SK-N-SH (cell line): ENCODE measurements around the gene RPL13. TPM values are rescaled to one million over a fixed set of nuclear protein-coding genes. Genes with fewer than 3 reads are reported as not detected.

Experiments used
- CTCF ChIA-PET: fragments of 300-600, 350-600 bp; formaldehyde crosslinking; extraction: SDS; loops from one replicate; lab custom pipeline; 2021; lab: Yijun Ruan, JAX
- POLR2A ChIA-PET: fragments of 350-600 bp; sonication (Branson Sonifier 250); formaldehyde crosslinking; extraction: SDS; loops from one replicate; lab custom pipeline; 2020; ENCODE audit warnings: antibody characterized with exemption, inconsistent platforms; lab: Yijun Ruan, JAX
- DNase-seq: peaks from one replicate; pipeline ENCODE4 v3.0.0; 2012
- H2AFZ ChIP-seq: fragments of 200-600 bp; sonication (generic); 2 replicates; pipeline ENCODE4 v1.8.1; 2016; ENCODE audit warnings: antibody characterized with exemption, mild to moderate bottlenecking, low read depth
- H3F3A ChIP-seq: fragments of 200-600 bp; sonication (generic); replicated peaks from 2 replicates; pipeline ENCODE3; 2016; ENCODE audit warnings: antibody characterized with exemption, mild to moderate bottlenecking; ENCODE audit not compliant: insufficient read depth
- H3K27ac ChIP-seq, 2 experiments: fragments of 200-500 bp in 1 of 2; fragments of 200-600 bp in 1 of 2; sonication (Bioruptor generic) in 1 of 2; sonication (generic), shearing (Covaris generic) in 1 of 2; 2 replicates each; pipeline versions ENCODE4 v1.5.1 to v1.6.1; 2014 to 2016; ENCODE audit warnings: low read depth in 2 of 2, inconsistent platforms in 1 of 2, low read length in 1 of 2, mild to moderate bottlenecking in 1 of 2, mixed read lengths in 1 of 2
- H3K27me3 ChIP-seq: fragments of 200-600 bp; sonication (generic), shearing (Covaris generic); 2 replicates; pipeline ENCODE4 v1.6.1; 2016; ENCODE audit warnings: mixed run types; ENCODE audit not compliant: insufficient read depth
- H3K36me3 ChIP-seq, 2 experiments: fragments of 200-500 bp in 1 of 2; fragments of 200-600 bp in 1 of 2; sonication (Bioruptor generic) in 1 of 2; sonication (generic) in 1 of 2; replicated peaks in 1 of 2; 2 replicates each; pipeline versions ENCODE3 to v1.5.1; 2014 to 2016; ENCODE audit warnings: low read length in 1 of 2, mild to moderate bottlenecking in 1 of 2; ENCODE audit not compliant: insufficient read depth in 2 of 2, control insufficient read depth in 1 of 2
- H3K4me1 ChIP-seq, 2 experiments: fragments of 200-500 bp in 1 of 2; fragments of 200-600 bp in 1 of 2; sonication (Bioruptor generic) in 1 of 2; sonication (generic), shearing (Covaris generic) in 1 of 2; 2 replicates each; pipeline versions ENCODE4 v1.5.1 to v1.6.1; 2014 to 2016; ENCODE audit warnings: low read depth in 1 of 2, low read length in 1 of 2, mixed run types in 1 of 2; ENCODE audit not compliant: insufficient read depth in 2 of 2, control insufficient read depth in 1 of 2
- H3K4me2 ChIP-seq: fragments of 200-600 bp; sonication (generic), shearing (Covaris generic); 2 replicates; pipeline ENCODE4 v1.6.1; 2017; ENCODE audit warnings: mixed run types
- H3K4me3 ChIP-seq, 2 experiments: fragments of 200-500 bp in 1 of 2; fragments of 200-600 bp in 1 of 2; sonication (Bioruptor generic) in 1 of 2; sonication (generic), shearing (Covaris generic) in 1 of 2; 2 replicates each; pipeline versions ENCODE4 v1.5.1 to v1.8.1; 2014 to 2016; ENCODE audit warnings: low read depth in 2 of 2, inconsistent platforms in 1 of 2, low read length in 1 of 2, mild to moderate bottlenecking in 1 of 2, mixed read lengths in 1 of 2, moderate library complexity in 1 of 2
- H3K79me2 ChIP-seq: fragments of 200-600 bp; sonication (generic); 2 replicates; pipeline ENCODE4 v1.8.1; 2017; ENCODE audit warnings: mild to moderate bottlenecking; ENCODE audit not compliant: insufficient read depth
- H3K9ac ChIP-seq: fragments of 200-600 bp; sonication (generic); 2 replicates; pipeline ENCODE4 v1.6.1; 2017; ENCODE audit warnings: mixed run types
- H3K9me2 ChIP-seq: fragments of 200-600 bp; sonication (generic); 2 replicates; pipeline ENCODE4 v1.6.1; 2017; ENCODE audit warnings: mixed run types
- H3K9me3 ChIP-seq: fragments of 200-600 bp; sonication (generic); 2 replicates; pipeline ENCODE4 v1.6.1; 2017; ENCODE audit warnings: mixed run types, mild to moderate bottlenecking, moderate library complexity
- H4K20me1 ChIP-seq: fragments of 200-600 bp; sonication (generic); 2 replicates; pipeline ENCODE4 v1.6.1; 2017; ENCODE audit warnings: mild to moderate bottlenecking, mixed run types; ENCODE audit not compliant: insufficient read depth
- EP300 ChIP-seq, 2 experiments: IDR thresholded peaks; 2 replicates each; pipeline versions ENCODE4 v1.4.0 to v1.6.1; 2012; ENCODE audit warnings: borderline replicate concordance in 1 of 2, low read depth in 1 of 2, low read length in 1 of 2
- FOXJ3 ChIP-seq: sonication (generic); formaldehyde crosslinking; IDR thresholded peaks from 2 replicates; pipeline ENCODE4 v1.5.1; 2020; ENCODE audit warnings: mild to moderate bottlenecking, missing genetic modification reagents
- GABPA ChIP-seq: IDR thresholded peaks from 2 replicates; pipeline ENCODE4 v1.4.0; 2012; ENCODE audit warnings: low read depth, mild to moderate bottlenecking
- NFIC ChIP-seq: IDR thresholded peaks from 2 replicates; pipeline ENCODE4 v1.4.0; 2012; ENCODE audit warnings: borderline replicate concordance
- RCOR1 ChIP-seq: fragments of 150-350 bp; IDR thresholded peaks from 2 replicates; pipeline ENCODE4 v1.6.1; 2017; ENCODE audit warnings: antibody characterized with exemption, low read length
- RXRA ChIP-seq: IDR thresholded peaks from 2 replicates; pipeline ENCODE4 v1.4.0; 2012; ENCODE audit warnings: low read depth, mild to moderate bottlenecking, borderline replicate concordance
- SIN3A ChIP-seq: IDR thresholded peaks from 2 replicates; pipeline ENCODE4 v1.6.1; 2012; ENCODE audit warnings: low read depth, mild to moderate bottlenecking, low read length, moderate library complexity, borderline replicate concordance
- TCF12 ChIP-seq: IDR thresholded peaks from 2 replicates; pipeline ENCODE4 v1.4.0; 2012
- YY1 ChIP-seq: IDR thresholded peaks from 2 replicates; pipeline ENCODE4 v1.4.0; 2012; ENCODE audit warnings: low read depth, mild to moderate bottlenecking
- WGBS: methylation state at CpG from one replicate; pipeline ENCODE4 v1.1.6; 2017; ENCODE audit warnings: low lambda C conversion rate; 5-methylcytosine and 5-hydroxymethylcytosine counted together
- polyA plus RNA-seq, 3 experiments: library from polyadenylated mRNA; depleted of rRNA; stranded (reverse); fragments of >200 nt; gene quantifications; 2 replicates each; pipeline ENCODE4 v1.2.3, GENCODE V29; 2012
- TF ChIP-seq, protein P1 (sequence below): IDR thresholded peaks from 2 replicates; pipeline ENCODE4 v1.4.0; 2012; ENCODE audit warnings: low read depth, borderline replicate concordance
- TF ChIP-seq, protein P2 (sequence below): fragments of 200-600 bp; sonication (generic); IDR thresholded peaks from 2 replicates; pipeline ENCODE4 v1.6.1; 2017; ENCODE audit warnings: antibody characterized with exemption, mild to moderate bottlenecking, moderate library complexity
- TF ChIP-seq, protein P3 (sequence below): fragments of 150-350 bp; IDR thresholded peaks from 2 replicates; pipeline ENCODE4 v1.6.1; 2016; ENCODE audit warnings: mild to moderate bottlenecking, low read depth, low read length
- TF ChIP-seq, protein P4 (sequence below): IDR thresholded peaks from 2 replicates; pipeline ENCODE4 v1.6.1; 2012; ENCODE audit warnings: mild to moderate bottlenecking, low read depth, low read length, moderate library complexity
- TF ChIP-seq, protein P5 (sequence below): fragments of 150-350 bp; IDR thresholded peaks from 2 replicates; pipeline ENCODE4 v1.6.1; 2017; ENCODE audit warnings: antibody characterized with exemption, low read length, low read depth, borderline replicate concordance
- TF ChIP-seq, protein P6 (sequence below): IDR thresholded peaks from 2 replicates; pipeline ENCODE4 v1.4.0; 2012; ENCODE audit warnings: low read depth
- TF ChIP-seq, protein P7 (sequence below): IDR thresholded peaks from 2 replicates; pipeline ENCODE4; 2012
- TF ChIP-seq, protein P8 (sequence below): IDR thresholded peaks from 2 replicates; pipeline ENCODE4 v1.4.0; 2012; ENCODE audit warnings: low read depth, borderline replicate concordance

RPL13 gene
- polyA plus RNA-seq, 1 of the 3 experiments (the other 2 are of a cell fraction) = 4,635 TPM

DNA sequence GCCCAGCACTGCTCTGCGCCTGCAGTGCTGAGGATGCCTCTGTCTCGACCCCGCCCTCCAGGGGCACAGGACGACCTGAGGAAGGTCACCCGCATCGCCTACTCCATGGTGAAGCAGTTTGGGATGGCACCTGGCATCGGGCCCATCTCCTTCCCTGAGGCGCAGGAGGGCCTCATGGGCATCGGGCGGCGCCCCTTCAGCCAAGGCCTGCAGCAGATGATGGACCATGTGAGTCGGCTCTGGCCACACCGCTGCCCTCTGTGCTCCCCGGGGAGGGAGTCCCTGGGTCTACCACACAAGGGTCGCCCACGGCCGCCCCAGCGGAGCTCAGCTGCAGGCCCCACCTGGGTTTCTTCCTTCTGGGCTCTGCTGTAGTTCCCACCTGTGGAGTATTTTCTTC lies 6.7 kb upstream of the RPL13 start:
- TF ChIP-seq SIN3A = no peak
- no peak for TF ChIP-seq RCOR1
- TF ChIP-seq, protein P1, sequence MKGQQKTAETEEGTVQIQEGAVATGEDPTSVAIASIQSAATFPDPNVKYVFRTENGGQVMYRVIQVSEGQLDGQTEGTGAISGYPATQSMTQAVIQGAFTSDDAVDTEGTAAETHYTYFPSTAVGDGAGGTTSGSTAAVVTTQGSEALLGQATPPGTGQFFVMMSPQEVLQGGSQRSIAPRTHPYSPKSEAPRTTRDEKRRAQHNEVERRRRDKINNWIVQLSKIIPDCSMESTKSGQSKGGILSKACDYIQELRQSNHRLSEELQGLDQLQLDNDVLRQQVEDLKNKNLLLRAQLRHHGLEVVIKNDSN = no peak
- TF ChIP-seq NFIC = no peak
- TF ChIP-seq, protein P2, sequence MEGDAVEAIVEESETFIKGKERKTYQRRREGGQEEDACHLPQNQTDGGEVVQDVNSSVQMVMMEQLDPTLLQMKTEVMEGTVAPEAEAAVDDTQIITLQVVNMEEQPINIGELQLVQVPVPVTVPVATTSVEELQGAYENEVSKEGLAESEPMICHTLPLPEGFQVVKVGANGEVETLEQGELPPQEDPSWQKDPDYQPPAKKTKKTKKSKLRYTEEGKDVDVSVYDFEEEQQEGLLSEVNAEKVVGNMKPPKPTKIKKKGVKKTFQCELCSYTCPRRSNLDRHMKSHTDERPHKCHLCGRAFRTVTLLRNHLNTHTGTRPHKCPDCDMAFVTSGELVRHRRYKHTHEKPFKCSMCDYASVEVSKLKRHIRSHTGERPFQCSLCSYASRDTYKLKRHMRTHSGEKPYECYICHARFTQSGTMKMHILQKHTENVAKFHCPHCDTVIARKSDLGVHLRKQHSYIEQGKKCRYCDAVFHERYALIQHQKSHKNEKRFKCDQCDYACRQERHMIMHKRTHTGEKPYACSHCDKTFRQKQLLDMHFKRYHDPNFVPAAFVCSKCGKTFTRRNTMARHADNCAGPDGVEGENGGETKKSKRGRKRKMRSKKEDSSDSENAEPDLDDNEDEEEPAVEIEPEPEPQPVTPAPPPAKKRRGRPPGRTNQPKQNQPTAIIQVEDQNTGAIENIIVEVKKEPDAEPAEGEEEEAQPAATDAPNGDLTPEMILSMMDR = no peak
- no peak for TF ChIP-seq EP300 (IDR thresholded peaks at IDR 0.05; ENCODE audit: borderline replicate concordance in 1 of 2, low read depth in 1 of 2, low read length in 1 of 2)
- TF ChIP-seq, protein P3, sequence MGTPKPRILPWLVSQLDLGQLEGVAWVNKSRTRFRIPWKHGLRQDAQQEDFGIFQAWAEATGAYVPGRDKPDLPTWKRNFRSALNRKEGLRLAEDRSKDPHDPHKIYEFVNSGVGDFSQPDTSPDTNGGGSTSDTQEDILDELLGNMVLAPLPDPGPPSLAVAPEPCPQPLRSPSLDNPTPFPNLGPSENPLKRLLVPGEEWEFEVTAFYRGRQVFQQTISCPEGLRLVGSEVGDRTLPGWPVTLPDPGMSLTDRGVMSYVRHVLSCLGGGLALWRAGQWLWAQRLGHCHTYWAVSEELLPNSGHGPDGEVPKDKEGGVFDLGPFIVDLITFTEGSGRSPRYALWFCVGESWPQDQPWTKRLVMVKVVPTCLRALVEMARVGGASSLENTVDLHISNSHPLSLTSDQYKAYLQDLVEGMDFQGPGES = no peak
- TF ChIP-seq, protein P4, sequence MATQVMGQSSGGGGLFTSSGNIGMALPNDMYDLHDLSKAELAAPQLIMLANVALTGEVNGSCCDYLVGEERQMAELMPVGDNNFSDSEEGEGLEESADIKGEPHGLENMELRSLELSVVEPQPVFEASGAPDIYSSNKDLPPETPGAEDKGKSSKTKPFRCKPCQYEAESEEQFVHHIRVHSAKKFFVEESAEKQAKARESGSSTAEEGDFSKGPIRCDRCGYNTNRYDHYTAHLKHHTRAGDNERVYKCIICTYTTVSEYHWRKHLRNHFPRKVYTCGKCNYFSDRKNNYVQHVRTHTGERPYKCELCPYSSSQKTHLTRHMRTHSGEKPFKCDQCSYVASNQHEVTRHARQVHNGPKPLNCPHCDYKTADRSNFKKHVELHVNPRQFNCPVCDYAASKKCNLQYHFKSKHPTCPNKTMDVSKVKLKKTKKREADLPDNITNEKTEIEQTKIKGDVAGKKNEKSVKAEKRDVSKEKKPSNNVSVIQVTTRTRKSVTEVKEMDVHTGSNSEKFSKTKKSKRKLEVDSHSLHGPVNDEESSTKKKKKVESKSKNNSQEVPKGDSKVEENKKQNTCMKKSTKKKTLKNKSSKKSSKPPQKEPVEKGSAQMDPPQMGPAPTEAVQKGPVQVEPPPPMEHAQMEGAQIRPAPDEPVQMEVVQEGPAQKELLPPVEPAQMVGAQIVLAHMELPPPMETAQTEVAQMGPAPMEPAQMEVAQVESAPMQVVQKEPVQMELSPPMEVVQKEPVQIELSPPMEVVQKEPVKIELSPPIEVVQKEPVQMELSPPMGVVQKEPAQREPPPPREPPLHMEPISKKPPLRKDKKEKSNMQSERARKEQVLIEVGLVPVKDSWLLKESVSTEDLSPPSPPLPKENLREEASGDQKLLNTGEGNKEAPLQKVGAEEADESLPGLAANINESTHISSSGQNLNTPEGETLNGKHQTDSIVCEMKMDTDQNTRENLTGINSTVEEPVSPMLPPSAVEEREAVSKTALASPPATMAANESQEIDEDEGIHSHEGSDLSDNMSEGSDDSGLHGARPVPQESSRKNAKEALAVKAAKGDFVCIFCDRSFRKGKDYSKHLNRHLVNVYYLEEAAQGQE = no peak
- TF ChIP-seq TCF12 = no peak
- TF ChIP-seq FOXJ3 (CRISPR knock-in tag) = no peak
- TF ChIP-seq, protein P5, sequence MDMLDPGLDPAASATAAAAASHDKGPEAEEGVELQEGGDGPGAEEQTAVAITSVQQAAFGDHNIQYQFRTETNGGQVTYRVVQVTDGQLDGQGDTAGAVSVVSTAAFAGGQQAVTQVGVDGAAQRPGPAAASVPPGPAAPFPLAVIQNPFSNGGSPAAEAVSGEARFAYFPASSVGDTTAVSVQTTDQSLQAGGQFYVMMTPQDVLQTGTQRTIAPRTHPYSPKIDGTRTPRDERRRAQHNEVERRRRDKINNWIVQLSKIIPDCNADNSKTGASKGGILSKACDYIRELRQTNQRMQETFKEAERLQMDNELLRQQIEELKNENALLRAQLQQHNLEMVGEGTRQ = no peak
- TF ChIP-seq, protein P6, sequence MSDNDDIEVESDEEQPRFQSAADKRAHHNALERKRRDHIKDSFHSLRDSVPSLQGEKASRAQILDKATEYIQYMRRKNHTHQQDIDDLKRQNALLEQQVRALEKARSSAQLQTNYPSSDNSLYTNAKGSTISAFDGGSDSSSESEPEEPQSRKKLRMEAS = no peak
- TF ChIP-seq, protein P7, sequence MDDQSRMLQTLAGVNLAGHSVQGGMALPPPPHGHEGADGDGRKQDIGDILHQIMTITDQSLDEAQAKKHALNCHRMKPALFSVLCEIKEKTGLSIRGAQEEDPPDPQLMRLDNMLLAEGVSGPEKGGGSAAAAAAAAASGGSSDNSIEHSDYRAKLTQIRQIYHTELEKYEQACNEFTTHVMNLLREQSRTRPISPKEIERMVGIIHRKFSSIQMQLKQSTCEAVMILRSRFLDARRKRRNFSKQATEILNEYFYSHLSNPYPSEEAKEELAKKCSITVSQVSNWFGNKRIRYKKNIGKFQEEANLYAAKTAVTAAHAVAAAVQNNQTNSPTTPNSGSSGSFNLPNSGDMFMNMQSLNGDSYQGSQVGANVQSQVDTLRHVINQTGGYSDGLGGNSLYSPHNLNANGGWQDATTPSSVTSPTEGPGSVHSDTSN = no peak
- no peak for TF ChIP-seq GABPA
- no peak for TF ChIP-seq RXRA
- TF ChIP-seq, protein P8, sequence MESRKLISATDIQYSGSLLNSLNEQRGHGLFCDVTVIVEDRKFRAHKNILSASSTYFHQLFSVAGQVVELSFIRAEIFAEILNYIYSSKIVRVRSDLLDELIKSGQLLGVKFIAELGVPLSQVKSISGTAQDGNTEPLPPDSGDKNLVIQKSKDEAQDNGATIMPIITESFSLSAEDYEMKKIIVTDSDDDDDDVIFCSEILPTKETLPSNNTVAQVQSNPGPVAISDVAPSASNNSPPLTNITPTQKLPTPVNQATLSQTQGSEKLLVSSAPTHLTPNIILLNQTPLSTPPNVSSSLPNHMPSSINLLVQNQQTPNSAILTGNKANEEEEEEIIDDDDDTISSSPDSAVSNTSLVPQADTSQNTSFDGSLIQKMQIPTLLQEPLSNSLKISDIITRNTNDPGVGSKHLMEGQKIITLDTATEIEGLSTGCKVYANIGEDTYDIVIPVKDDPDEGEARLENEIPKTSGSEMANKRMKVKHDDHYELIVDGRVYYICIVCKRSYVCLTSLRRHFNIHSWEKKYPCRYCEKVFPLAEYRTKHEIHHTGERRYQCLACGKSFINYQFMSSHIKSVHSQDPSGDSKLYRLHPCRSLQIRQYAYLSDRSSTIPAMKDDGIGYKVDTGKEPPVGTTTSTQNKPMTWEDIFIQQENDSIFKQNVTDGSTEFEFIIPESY = no peak
- no peak for TF ChIP-seq YY1
- no peaks in the 10 kb centered on the region for H3K4me1 ChIP-seq
- H3F3A ChIP-seq = peaks cover 23% of the 10 kb centered on the region
- peaks cover 18 to 49% of the 10 kb centered on the region in 2 experiments for H3K36me3 ChIP-seq
- POLR2A ChIA-PET = no interaction called here
- no peak overlapping the region for H3K9ac ChIP-seq
- CTCF ChIA-PET = interaction anchor here (1.1 kb wide), 1 partner anchor 88 kb away, joined by 4 read pairs; no protein-coding TSS in a partner anchor
- no peak for DNase-seq
- 100% methylated on average over 1 of the region's 18 CpGs for WGBS
- H3K9me3 ChIP-seq = no peaks in the 10 kb centered on the region
- no peaks in the 10 kb centered on the region for H3K79me2 ChIP-seq
- H3K4me2 ChIP-seq = no peak overlapping the region
- no peaks in the 10 kb centered on the region for H3K27me3 ChIP-seq
- no peak overlapping the region for H3K27ac ChIP-seq
- H3K9me2 ChIP-seq = no peaks in the 10 kb centered on the region
- no peak overlapping the region for H2AFZ ChIP-seq
- H3K4me3 ChIP-seq = no peak overlapping the region
- H4K20me1 ChIP-seq = no peaks in the 10 kb centered on the region
